ENCODE results near the gene USP36. TPM values are rescaled to one million over a fixed set of nuclear protein-coding genes. Genes with fewer than 3 reads are reported as not detected.

USP36 gene
- total and polyA plus RNA-seq, 3 experiments from 2014 or later, result 43.2 to 122 (median 118) TPM

- H3K4me3 Mint-ChIP-seq, result peak overlapping the region in 1 of 7 donors; percentile 59
- H3K4me1 Mint-ChIP-seq, result peaks cover 57 to 76% (median 75%) of the 10 kb centered on the region in 3 donors
- Histone ChIP-seq H3K27me3 (ENCODE audit: insufficient read depth, low read length, poor library complexity, severe bottlenecking) (no peaks in the 10 kb centered on the region), H3K4me3 (ENCODE audit: low read length) (no peak overlapping the region), H3K4me1 (ENCODE audit: insufficient read depth, low read length) (peaks cover 84% of the 10 kb centered on the region), H3K27ac (ENCODE audit: low read depth, low read length) (no peak overlapping the region), H3K9me3 (ENCODE audit: low read length) (no peaks in the 10 kb centered on the region), H3K36me3 (ENCODE audit: insufficient read depth, low read length) (peaks cover 6% of the 10 kb centered on the region)
- H3K9me3 Mint-ChIP-seq, result no peaks in the 10 kb centered on the region
- H3K27ac Mint-ChIP-seq, result peak overlapping the region in 5 of 8 donors; percentile 15 to 86 (median 57)
- ChIA-PET CTCF (no interaction called here), POLR2A (no interaction called here)
- H3K36me3 Mint-ChIP-seq, result peaks cover 4 to 31% (median 4%) of the 10 kb centered on the region in 3 donors
- no peak for DNase-seq
- H3K27me3 Mint-ChIP-seq, result peaks cover 0 to 3% of the 10 kb centered on the region in 2 donors
Observed at GRCh38 chr17:78788451-78788850, 52.2 kb downstream of the USP36 start.

DNA sequence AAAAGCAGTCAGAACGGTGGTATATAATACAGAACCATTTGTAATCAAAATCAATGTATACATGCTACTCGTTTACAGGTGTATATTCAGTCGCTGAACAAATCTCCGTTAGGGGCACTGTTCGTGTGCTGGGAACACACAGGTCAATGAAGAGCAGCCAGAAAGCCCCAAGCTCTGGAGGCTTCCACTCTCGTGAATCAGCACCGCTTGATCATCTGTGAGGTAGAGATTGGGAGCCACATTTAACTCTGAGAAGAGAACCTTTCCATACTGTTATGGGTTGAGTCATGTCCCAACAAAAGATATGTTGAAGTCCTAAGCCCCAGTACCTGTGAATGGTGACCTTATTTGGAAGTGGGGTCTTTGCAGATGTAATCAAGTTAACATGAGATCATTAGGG lies 53.2 kb downstream of the USP36 start:
- Mint-ChIP-seq H3K4me1 (peaks cover 59 to 80% (median 79%) of the 10 kb centered on the region in 3 donors), H3K4me3 (peak overlapping the region in 2 of 7 donors; percentile 5 to 65), H3K27me3 (peaks cover 0 to 3% of the 10 kb centered on the region in 2 donors), H3K9me3 (no peaks in the 10 kb centered on the region), H3K27ac (peak overlapping the region in 7 of 8 donors; percentile 9 to 80 (median 25)), H3K36me3 (peaks cover 2 to 29% (median 4%) of the 10 kb centered on the region in 3 donors)
- Histone ChIP-seq H3K36me3 (ENCODE audit: insufficient read depth, low read length) (peaks cover 6% of the 10 kb centered on the region), H3K4me3 (ENCODE audit: low read length) (no peak overlapping the region), H3K27me3 (ENCODE audit: insufficient read depth, low read length, poor library complexity, severe bottlenecking) (no peaks in the 10 kb centered on the region), H3K4me1 (ENCODE audit: insufficient read depth, low read length) (peaks cover 94% of the 10 kb centered on the region), H3K27ac (ENCODE audit: low read depth, low read length) (no peak overlapping the region), H3K9me3 (ENCODE audit: low read length) (no peaks in the 10 kb centered on the region)
- ChIA-PET POLR2A (no interaction called here), CTCF (no interaction called here)
- DNase-seq, result no peak

GRCh38 chr17:78785663-78786057 lies 55.0 kb downstream of the USP36 start:
- Histone ChIP-seq H3K27ac (ENCODE audit: low read depth, low read length) (no peak overlapping the region), H3K27me3 (ENCODE audit: insufficient read depth, low read length, poor library complexity, severe bottlenecking) (no peaks in the 10 kb centered on the region), H3K4me3 (ENCODE audit: low read length) (no peak overlapping the region), H3K36me3 (ENCODE audit: insufficient read depth, low read length) (no peaks in the 10 kb centered on the region), H3K4me1 (ENCODE audit: insufficient read depth, low read length) (peaks cover 77% of the 10 kb centered on the region), H3K9me3 (ENCODE audit: low read length) (no peaks in the 10 kb centered on the region)
- Mint-ChIP-seq H3K9me3 (no peaks in the 10 kb centered on the region), H3K4me3 (peak overlapping the region; percentile 29 to 89 (median 77)), H3K27ac (peak overlapping the region; percentile 69 to 97 (median 92)), H3K27me3 (peaks cover 0 to 3% of the 10 kb centered on the region in 2 donors), H3K36me3 (peaks cover 0 to 20% (median 0%) of the 10 kb centered on the region in 3 donors), H3K4me1 (peaks cover 50 to 67% (median 65%) of the 10 kb centered on the region in 3 donors)
- ChIA-PET POLR2A (interaction anchor here (0.6 to 2.2 kb wide), 10 partner anchors 10 to 60 kb away, joined by 3 to 8 read pairs (median 4); partner anchors contain the start of gene USP36), CTCF (interaction anchor here (1.0 to 2.2 kb wide), 12 partner anchors 10 to 340 kb away, joined by 3 to 6 read pairs (median 4); no protein-coding TSS in a partner anchor)
- no peak for DNase-seq

DNA sequence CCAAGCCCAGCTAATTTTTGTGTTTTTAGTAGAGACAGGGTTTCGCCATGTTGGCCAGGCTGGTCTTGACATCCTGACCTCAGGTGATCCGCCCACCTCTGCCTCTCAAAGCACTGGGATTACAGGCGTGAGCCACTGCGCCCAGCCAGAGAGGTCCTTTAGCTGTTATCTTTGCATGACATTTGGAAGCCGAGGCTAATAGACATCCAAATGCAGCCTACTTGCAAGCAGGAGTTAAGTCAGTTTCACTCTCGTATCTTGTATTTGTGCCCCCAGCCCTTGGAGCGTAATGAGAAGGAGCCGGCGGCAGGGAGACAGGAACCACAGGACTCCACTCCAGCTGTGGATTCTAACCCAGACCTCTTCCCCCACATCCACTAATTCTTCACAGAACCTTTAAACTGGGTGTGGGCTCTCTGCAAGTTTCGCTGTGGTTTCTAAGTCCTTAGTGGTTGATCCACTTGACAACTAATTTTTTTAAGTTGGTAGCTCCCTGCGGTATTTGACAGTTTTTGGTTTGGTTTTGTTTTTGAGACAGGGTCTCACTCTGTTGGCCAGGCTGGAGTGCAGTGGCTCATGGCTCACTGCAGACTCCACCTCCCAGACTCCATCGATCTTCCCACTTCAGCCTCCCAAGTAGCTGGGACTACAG lies 55.5 kb downstream of the USP36 start:
- Histone ChIP-seq H3K9me3 (ENCODE audit: low read length) (no peaks in the 10 kb centered on the region), H3K36me3 (ENCODE audit: insufficient read depth, low read length) (no peaks in the 10 kb centered on the region), H3K27ac (ENCODE audit: low read depth, low read length) (peak overlapping the region; percentile 35), H3K4me1 (ENCODE audit: insufficient read depth, low read length) (peaks cover 72% of the 10 kb centered on the region), H3K27me3 (ENCODE audit: insufficient read depth, low read length, poor library complexity, severe bottlenecking) (no peaks in the 10 kb centered on the region), H3K4me3 (ENCODE audit: low read length) (no peak overlapping the region)
- Mint-ChIP-seq H3K27me3 (peaks cover 0 to 7% of the 10 kb centered on the region in 2 donors), H3K36me3 (peaks cover 0 to 20% (median 0%) of the 10 kb centered on the region in 3 donors), H3K4me3 (peak overlapping the region; percentile 69 to 89 (median 79)), H3K27ac (peak overlapping the region; percentile 69 to 97 (median 92)), H3K9me3 (no peaks in the 10 kb centered on the region), H3K4me1 (peaks cover 51 to 67% (median 62%) of the 10 kb centered on the region in 3 donors)
- ChIA-PET POLR2A (interaction anchor here (0.5 to 2.2 kb wide), 11 partner anchors 10 to 55 kb away, joined by 3 to 8 read pairs (median 4); partner anchors contain the start of gene USP36), CTCF (interaction anchor here (0.6 to 2.2 kb wide), 16 partner anchors 10 to 487 kb away, joined by 3 to 6 read pairs (median 4); no protein-coding TSS in a partner anchor)
- peak in 2 of 5 donors; percentile 54 to 60 for DNase-seq

DNA sequence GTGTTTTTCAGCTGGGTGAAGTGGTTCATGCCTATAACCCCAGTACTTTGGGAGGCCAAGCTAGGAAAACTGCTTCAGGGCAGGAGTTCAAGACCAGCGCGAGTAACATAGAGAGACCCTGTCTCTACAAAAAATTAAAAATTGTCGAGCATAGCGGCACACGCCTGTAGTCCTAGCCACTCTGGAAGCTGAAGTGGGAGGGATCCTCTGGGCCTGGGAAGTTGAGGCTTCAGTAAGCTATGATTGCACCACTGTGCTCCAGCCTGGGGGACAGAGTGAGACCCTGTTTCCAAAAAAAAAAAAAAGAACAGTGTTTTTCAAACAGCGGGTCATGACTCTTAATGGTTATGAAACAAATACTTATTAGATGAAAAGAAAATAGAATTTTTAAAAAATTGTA lies 56.3 kb downstream of the USP36 start:
- Histone ChIP-seq H3K27ac (ENCODE audit: low read depth, low read length) (no peak overlapping the region), H3K36me3 (ENCODE audit: insufficient read depth, low read length) (no peaks in the 10 kb centered on the region), H3K27me3 (ENCODE audit: insufficient read depth, low read length, poor library complexity, severe bottlenecking) (no peaks in the 10 kb centered on the region), H3K4me3 (ENCODE audit: low read length) (no peak overlapping the region), H3K4me1 (ENCODE audit: insufficient read depth, low read length) (peaks cover 67% of the 10 kb centered on the region), H3K9me3 (ENCODE audit: low read length) (no peaks in the 10 kb centered on the region)
- DNase-seq, result no peak
- peaks cover 0 to 7% of the 10 kb centered on the region in 2 donors for H3K27me3 Mint-ChIP-seq
- ChIA-PET POLR2A (interaction anchor here (0.9 to 2.2 kb wide), 6 partner anchors 12 to 58 kb away, joined by 3 to 8 read pairs (median 4); no protein-coding TSS in a partner anchor), CTCF (interaction anchor here (0.6 to 2.1 kb wide), 6 partner anchors 11 to 486 kb away, joined by 3 to 6 read pairs (median 4); no protein-coding TSS in a partner anchor)
- peak overlapping the region; percentile 60 to 94 (median 90) for H3K27ac Mint-ChIP-seq
- peaks cover 51 to 68% (median 63%) of the 10 kb centered on the region in 3 donors for H3K4me1 Mint-ChIP-seq
- no peaks in the 10 kb centered on the region for H3K9me3 Mint-ChIP-seq
- peaks cover 0 to 21% (median 4%) of the 10 kb centered on the region in 3 donors for H3K36me3 Mint-ChIP-seq
- peak overlapping the region; percentile 54 to 90 (median 86) for H3K4me3 Mint-ChIP-seq

DNA sequence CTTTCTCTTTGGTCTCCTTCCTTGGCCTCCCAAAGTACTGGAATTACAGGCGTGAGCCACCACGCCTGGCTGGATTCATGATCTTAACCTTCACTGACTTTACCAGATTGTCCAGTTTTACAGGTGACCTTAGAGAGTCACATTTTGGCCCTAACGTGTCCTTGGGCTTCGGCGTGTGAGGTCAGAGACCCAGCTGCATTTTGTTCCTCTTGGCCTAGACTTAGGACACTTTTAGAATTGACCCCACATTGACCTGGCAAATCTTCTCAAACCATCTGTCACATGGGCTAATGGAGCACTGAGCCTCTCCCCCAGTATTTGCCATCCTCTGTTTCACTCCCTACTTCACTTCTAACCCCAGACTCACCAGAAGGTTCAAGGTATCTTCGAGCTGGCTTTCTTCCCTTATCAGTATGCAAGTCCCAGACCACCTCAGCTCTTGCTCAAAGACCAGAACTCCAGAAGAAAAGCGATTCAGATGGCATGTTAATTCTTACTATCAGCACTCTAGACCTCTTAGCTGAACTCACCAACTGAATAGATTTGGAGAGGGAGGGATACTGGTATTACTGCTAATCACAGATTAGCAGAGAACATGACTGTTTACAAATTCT lies 56.8 kb downstream of the USP36 start:
- DNase-seq, result no peak
- peaks cover 0 to 23% (median 4%) of the 10 kb centered on the region in 3 donors for H3K36me3 Mint-ChIP-seq
- H3K4me3 Mint-ChIP-seq, result peak overlapping the region; percentile 65 to 94 (median 89)
- Histone ChIP-seq H3K9me3 (ENCODE audit: low read length) (no peaks in the 10 kb centered on the region), H3K4me1 (ENCODE audit: insufficient read depth, low read length) (peaks cover 67% of the 10 kb centered on the region), H3K36me3 (ENCODE audit: insufficient read depth, low read length) (no peaks in the 10 kb centered on the region), H3K4me3 (ENCODE audit: low read length) (no peak overlapping the region), H3K27me3 (ENCODE audit: insufficient read depth, low read length, poor library complexity, severe bottlenecking) (no peaks in the 10 kb centered on the region), H3K27ac (ENCODE audit: low read depth, low read length) (peak overlapping the region; percentile 84)
- ChIA-PET POLR2A (interaction anchor here (0.9 to 2.2 kb wide), 3 partner anchors 13 to 58 kb away, joined by 3 to 7 read pairs (median 3); no protein-coding TSS in a partner anchor), CTCF (interaction anchor here (0.9 to 1.5 kb wide), 2 partner anchors 54 to 59 kb away, joined by 4 to 6 read pairs; no protein-coding TSS in a partner anchor)
- H3K27ac Mint-ChIP-seq, result peak overlapping the region; percentile 77 to 95 (median 90)
- no peaks in the 10 kb centered on the region for H3K9me3 Mint-ChIP-seq
- H3K27me3 Mint-ChIP-seq, result peaks cover 0 to 4% of the 10 kb centered on the region in 2 donors
- peaks cover 55 to 68% (median 65%) of the 10 kb centered on the region in 3 donors for H3K4me1 Mint-ChIP-seq

- H3K36me3 Mint-ChIP-seq, result peaks cover 0 to 24% (median 4%) of the 10 kb centered on the region in 3 donors
- peak within 1 kb of the TSS; percentile 84 for H3K27ac ChIP-seq (ENCODE audit: low read depth, low read length)
- peak within 1 kb of the TSS; percentile 89 to 99 (median 94) for H3K27ac Mint-ChIP-seq
- no peaks in the 10 kb centered on the region for H3K27me3 ChIP-seq (ENCODE audit: insufficient read depth, low read length, poor library complexity, severe bottlenecking)
- no peaks in the 10 kb centered on the region for H3K9me3 ChIP-seq (ENCODE audit: low read length)
- peak within 1 kb of the TSS; percentile 96 for H3K4me3 ChIP-seq (ENCODE audit: low read length)
- no peaks in the 10 kb centered on the region for H3K36me3 ChIP-seq (ENCODE audit: insufficient read depth, low read length)
- peaks cover 51 to 66% (median 63%) of the 10 kb centered on the region in 3 donors for H3K4me1 Mint-ChIP-seq
- peaks cover 66% of the 10 kb centered on the region for H3K4me1 ChIP-seq (ENCODE audit: insufficient read depth, low read length)
- ChIA-PET CTCF (interaction anchor here (1.8 to 2.9 kb wide), 2 partner anchors 8 to 23 kb away, joined by 7 to 10 read pairs; no protein-coding TSS in a partner anchor), POLR2A (interaction anchor here (1.0 kb wide), 1 partner anchor 22 kb away, joined by 3 read pairs; no protein-coding TSS in a partner anchor)
- H3K4me3 Mint-ChIP-seq, result peak within 1 kb of the TSS; percentile 90 to 95 (median 93)
- peaks cover 0 to 4% of the 10 kb centered on the region in 2 donors for H3K27me3 Mint-ChIP-seq
- no peak for DNase-seq
- H3K9me3 Mint-ChIP-seq, result no peaks in the 10 kb centered on the region
Observed at GRCh38 chr17:78781893-78782304, 58.7 kb downstream of the USP36 start, which contains the start of gene CYTH1. TSS of gene CYTH1 (minus strand) at chr17:78782273. CDS start at chr17:78782223, 50 bp downstream.

All from CD8-positive, alpha-beta memory T cell (primary cell).